Peyer's patch (tissue), 4 donors: Measurements from ENCODE around the gene RNF208. TPM values are rescaled to one million over a fixed set of nuclear protein-coding genes. Genes with fewer than 3 reads are reported as not detected.
A peak's percentile ranks its signal among the peaks of the same experiment; 100 is the strongest.

ENCODE experiments used
- DNase-seq, 3 donors: peaks; one replicate each; pipeline ENCODE4 v3.0.0-alpha.2; 2017 to 2019
- H3K27ac ChIP-seq, 4 donors: fragments of 200-600 bp; sonication (generic); one replicate each; pipeline ENCODE4 v1.5.1; 2016 to 2019
- H3K27me3 ChIP-seq, 2 donors: fragments of 200-600 bp; sonication (generic); one replicate each; pipeline ENCODE4 v1.5.1; 2019
- H3K36me3 ChIP-seq, 3 donors: fragments of 200-600 bp; sonication (generic); one replicate each; pipeline ENCODE4 v1.5.1; 2016 to 2019
- H3K4me1 ChIP-seq, 4 donors: fragments of 200-600 bp; sonication (generic); one replicate each; pipeline ENCODE4 v1.5.1; 2016 to 2019
- H3K4me3 ChIP-seq, 4 donors: fragments of 200-600 bp; sonication (generic); 1 replicate in 3 of 4; 2 replicates in 1 of 4; pipeline ENCODE4 v1.5.1; 2016 to 2019; ENCODE audit warnings: mild to moderate bottlenecking in 1 of 4
- H3K9me3 ChIP-seq, 4 donors: fragments of 200-600 bp; sonication (generic); one replicate each; pipeline ENCODE4 v1.5.1; 2016 to 2019; ENCODE audit warnings: mild to moderate bottlenecking in 1 of 4
- POLR2A ChIP-seq, 2 donors: fragments of 450-650 bp; IDR thresholded peaks; one replicate each; pipeline ENCODE4 v1.5.1; 2017; ENCODE audit warnings: antibody characterized with exemption in 2 of 2, mild to moderate bottlenecking in 2 of 2, moderate library complexity in 2 of 2
- total RNA-seq, 4 donors: library from RNA; depleted of rRNA; stranded (reverse); fragments of >200 nt; gene quantifications; one replicate each; pipeline ENCODE4 v1.1.0, GENCODE V29; 2016
- TF ChIP-seq, protein P1 (sequence below), 6 experiments: fragments of 450-650 bp in 4 of 6; fragments of 200-600 bp in 2 of 6; sonication (generic) in 1 of 6; IDR thresholded peaks; one replicate each; pipeline ENCODE4 v1.5.1; 2017 to 2019; ENCODE audit warnings: antibody characterized with exemption in 6 of 6, mild to moderate bottlenecking in 3 of 6, moderate library complexity in 1 of 6

Gene RNF208
- total RNA-seq, 4 donors from 2014 or later: 4.4 to 5.9 TPM; not detected in 2

DNA sequence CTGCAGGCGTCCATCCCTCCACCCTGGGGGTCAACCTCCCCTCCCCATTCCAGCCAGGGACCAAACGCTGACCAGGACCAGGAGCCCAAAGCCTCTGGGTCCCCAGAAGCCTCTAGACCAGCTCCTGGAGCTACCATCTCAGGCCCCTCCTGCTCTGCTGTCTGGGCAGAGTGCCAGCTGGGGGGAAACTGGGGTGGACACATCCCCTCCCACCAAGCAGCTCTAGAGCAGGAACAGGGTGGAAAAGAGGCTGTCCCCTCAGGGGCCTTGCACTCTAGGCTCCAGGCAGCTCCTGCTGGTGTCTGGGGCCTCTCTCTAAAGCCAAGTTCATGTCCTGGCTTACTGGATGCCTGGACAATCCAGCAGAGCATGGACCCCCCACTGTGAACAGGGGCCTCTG is 29.2 kb downstream of the RNF208 start:
- H3K4me1 ChIP-seq: peaks cover 5 to 56% (median 11%) of the 10 kb centered on the region in 4 donors
- no peak for DNase-seq
- peaks cover 0 to 31% (median 0%) of the 10 kb centered on the region in 3 donors for H3K36me3 ChIP-seq
- H3K9me3 ChIP-seq: no peaks in the 10 kb centered on the region
- no peak for TF ChIP-seq POLR2A (IDR thresholded peaks at IDR 0.05)
- TF ChIP-seq, protein P1, sequence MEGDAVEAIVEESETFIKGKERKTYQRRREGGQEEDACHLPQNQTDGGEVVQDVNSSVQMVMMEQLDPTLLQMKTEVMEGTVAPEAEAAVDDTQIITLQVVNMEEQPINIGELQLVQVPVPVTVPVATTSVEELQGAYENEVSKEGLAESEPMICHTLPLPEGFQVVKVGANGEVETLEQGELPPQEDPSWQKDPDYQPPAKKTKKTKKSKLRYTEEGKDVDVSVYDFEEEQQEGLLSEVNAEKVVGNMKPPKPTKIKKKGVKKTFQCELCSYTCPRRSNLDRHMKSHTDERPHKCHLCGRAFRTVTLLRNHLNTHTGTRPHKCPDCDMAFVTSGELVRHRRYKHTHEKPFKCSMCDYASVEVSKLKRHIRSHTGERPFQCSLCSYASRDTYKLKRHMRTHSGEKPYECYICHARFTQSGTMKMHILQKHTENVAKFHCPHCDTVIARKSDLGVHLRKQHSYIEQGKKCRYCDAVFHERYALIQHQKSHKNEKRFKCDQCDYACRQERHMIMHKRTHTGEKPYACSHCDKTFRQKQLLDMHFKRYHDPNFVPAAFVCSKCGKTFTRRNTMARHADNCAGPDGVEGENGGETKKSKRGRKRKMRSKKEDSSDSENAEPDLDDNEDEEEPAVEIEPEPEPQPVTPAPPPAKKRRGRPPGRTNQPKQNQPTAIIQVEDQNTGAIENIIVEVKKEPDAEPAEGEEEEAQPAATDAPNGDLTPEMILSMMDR (IDR thresholded peaks at IDR 0.05): no peak
- H3K27me3 ChIP-seq: no peaks in the 10 kb centered on the region
- H3K27ac ChIP-seq: no peak overlapping the region
- H3K4me3 ChIP-seq: no peak overlapping the region

DNA sequence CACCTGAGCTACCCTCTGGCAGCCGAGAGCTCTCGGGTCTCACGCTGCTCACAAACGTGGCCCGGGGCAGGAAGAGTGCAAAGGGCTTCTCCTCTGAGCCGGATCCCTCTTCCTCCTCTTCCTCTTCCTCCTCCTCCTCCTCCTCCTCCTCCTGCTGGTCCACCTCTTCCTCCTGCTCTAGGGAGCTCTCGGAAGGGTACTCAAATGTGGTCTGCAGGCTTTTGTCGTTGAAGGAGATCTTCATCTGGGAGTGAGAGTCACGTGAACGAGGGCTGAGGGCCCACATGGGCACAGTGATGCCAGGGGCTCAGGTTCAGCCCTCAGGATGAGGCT is 29.6 kb downstream of the RNF208 start:
- peaks cover 8 to 61% (median 15%) of the 10 kb centered on the region in 4 donors for H3K4me1 ChIP-seq
- TF ChIP-seq, protein P1 (IDR thresholded peaks at IDR 0.05): no peak
- no peak for TF ChIP-seq POLR2A (IDR thresholded peaks at IDR 0.05)
- H3K9me3 ChIP-seq: no peaks in the 10 kb centered on the region
- no peak overlapping the region for H3K4me3 ChIP-seq
- DNase-seq: no peak
- H3K27me3 ChIP-seq: no peaks in the 10 kb centered on the region
- H3K27ac ChIP-seq: no peak overlapping the region
- H3K36me3 ChIP-seq: peaks cover 0 to 31% (median 0%) of the 10 kb centered on the region in 3 donors

DNA sequence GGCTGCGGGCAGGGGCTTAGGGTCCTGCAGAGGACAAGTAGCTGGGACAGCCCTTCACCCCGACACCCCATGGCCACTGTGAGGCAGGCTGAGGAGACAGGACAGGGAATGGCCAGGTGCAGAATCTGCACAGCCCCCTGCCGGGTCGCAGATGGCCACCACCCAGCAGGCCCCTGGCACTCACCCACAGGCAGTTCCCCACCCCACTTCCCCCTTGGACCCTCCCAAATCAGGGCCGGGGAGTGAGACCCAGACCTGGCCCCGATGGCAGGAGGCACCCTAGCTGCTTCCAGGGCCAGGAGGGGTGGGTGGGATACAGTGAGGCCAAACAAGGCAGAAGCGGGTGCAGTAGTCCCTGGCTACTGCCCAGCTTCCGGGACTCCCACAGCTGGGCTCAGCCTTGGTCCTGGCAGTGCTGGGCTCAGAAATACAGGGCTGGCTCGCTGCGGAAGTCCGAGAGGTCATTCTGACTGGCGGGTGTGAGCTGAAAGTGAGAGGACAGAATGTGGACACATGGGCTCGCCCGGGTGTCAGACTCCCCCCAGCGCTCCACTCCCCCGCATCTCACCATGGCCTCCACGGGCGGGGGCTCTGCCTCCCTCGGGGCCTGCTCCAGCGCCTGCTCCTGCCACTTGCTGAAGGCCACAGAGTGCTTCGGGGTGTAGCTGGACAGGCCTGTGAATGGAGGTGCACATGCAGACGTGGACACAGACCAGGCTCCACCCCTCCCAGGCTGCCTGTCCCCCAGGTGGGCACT is 30.2 kb downstream of the RNF208 start:
- Histone ChIP-seq H3K4me1 (peaks cover 12 to 64% (median 20%) of the 10 kb centered on the region in 4 donors), H3K27ac (no peak overlapping the region), H3K4me3 (no peak overlapping the region), H3K27me3 (no peaks in the 10 kb centered on the region), H3K9me3 (no peaks in the 10 kb centered on the region), H3K36me3 (peaks cover 0 to 35% (median 0%) of the 10 kb centered on the region in 3 donors)
- DNase-seq: no peak
- TF ChIP-seq, protein P1 (IDR thresholded peaks at IDR 0.05): no peak
- no peak for TF ChIP-seq POLR2A (IDR thresholded peaks at IDR 0.05)

DNA sequence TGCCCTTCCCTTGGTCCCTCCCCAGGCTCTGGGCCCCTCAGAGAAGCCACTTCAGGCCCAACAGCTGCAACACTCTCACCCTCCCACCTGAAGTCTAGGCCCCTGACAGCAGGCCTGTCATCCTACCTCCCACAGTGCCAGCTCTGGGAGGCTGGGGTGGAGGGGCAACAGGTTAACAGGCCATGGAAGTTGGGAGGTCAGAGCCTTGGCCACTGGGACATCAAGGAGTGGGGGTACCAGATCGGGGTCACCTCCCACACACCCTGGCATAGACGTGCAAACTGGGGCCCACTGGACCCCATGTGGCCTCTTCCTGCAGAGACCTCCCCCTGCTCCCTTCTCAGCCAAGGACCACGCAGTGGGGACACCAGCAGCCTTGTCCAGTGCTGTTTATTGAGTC is 30.8 kb downstream of the RNF208 start:
- H3K36me3 ChIP-seq: peaks cover 0 to 38% (median 0%) of the 10 kb centered on the region in 3 donors
- no peak overlapping the region for H3K27ac ChIP-seq
- H3K27me3 ChIP-seq: no peaks in the 10 kb centered on the region
- H3K4me3 ChIP-seq: no peak overlapping the region
- no peaks in the 10 kb centered on the region for H3K9me3 ChIP-seq
- H3K4me1 ChIP-seq: peaks cover 12 to 66% (median 22%) of the 10 kb centered on the region in 4 donors
- TF ChIP-seq POLR2A (IDR thresholded peaks at IDR 0.05): no peak
- TF ChIP-seq, protein P1 (IDR thresholded peaks at IDR 0.05): no peak
- DNase-seq: no peak

DNA sequence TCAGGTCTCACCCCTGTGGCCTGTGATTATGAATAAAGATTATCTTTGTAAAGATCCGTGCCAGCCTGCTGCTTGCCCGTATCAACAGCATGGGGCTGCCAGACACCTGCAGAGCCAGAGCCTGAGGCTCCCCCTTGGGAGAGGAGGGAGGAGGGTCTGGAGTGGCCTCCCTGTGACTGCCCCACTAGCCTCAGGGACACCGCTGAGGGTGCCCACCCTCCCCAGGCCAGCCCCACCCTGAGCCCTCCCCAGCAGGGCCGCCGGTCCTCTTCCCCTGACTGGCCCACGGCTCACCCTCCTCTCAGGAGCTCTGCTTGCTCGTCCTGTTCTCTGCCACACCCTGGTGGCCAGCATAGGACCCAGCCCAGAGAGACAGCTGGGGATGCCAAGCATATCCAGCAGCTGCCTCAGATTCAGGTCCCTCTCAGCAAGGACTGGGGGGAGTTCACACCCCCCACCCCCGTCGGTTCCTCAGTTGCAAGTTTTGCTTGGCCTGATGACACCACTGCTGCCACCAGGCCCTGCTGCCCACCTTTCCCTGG is 31.7 kb downstream of the RNF208 start:
- H3K27ac ChIP-seq: peak overlapping the region in 3 of 4 donors; percentile 94 to 97 (median 97)
- peaks cover 0 to 46% (median 0%) of the 10 kb centered on the region in 3 donors for H3K36me3 ChIP-seq
- TF ChIP-seq, protein P1 (IDR thresholded peaks at IDR 0.05): peak in 3 of 6 experiments; percentile 38 to 48 (median 38)
- no peak for TF ChIP-seq POLR2A (IDR thresholded peaks at IDR 0.05)
- H3K27me3 ChIP-seq: no peaks in the 10 kb centered on the region
- DNase-seq: no peak
- H3K4me1 ChIP-seq: peaks cover 12 to 72% (median 26%) of the 10 kb centered on the region in 4 donors
- H3K4me3 ChIP-seq: peak overlapping the region in 2 of 4 donors; percentile 79 to 98
- no peaks in the 10 kb centered on the region for H3K9me3 ChIP-seq
